D721Med (cell line): Measurements from ENCODE around the gene PPFIA4.
"Not testable (repeated sequence)": the region's sequence is repeated elsewhere in the genome, so short reads cannot be mapped to it uniquely, and the experiment has no call there.

Experiments used
- DNase-seq: peaks from one replicate; pipeline ENCODE4 v3.0.0; 2011; ENCODE audit warnings: low spot score; ENCODE audit not compliant: insufficient read length
- FAIRE-seq: peaks from 2 replicates; lab custom pipeline; 2011; peaks lifted over from hg19 to GRCh38; lab: Jason Lieb, UNC
- CTCF ChIP-seq: IDR thresholded peaks from 2 replicates; pipeline ENCODE4 v1.5.1; 2012; ENCODE audit warnings: mild to moderate bottlenecking, control low read depth; ENCODE audit not compliant: insufficient read depth; ENCODE audit errors: missing control alignments

The PPFIA4 gene

DNA sequence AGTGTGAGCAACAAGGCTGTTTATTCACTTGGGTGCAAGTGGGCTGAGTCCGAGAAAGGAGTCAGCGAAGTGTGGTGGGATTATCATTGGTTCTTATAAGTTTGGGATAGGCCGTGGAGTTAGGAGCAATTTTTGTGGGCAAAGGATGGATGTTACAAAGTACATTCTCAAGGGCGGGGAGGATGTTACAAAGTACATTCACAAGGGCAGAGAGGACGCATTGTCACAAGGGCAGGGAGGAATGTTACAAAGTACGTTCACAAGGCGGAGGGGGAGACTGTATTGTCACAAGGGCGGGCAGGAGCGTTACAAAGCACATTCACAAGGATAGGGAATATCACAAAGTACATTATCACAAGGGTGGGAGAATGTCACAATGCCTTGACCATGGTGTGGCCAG is 24.3 kb upstream of the PPFIA4 start:
- FAIRE-seq, result no peak
- TF ChIP-seq CTCF, result no peak
- no peak for DNase-seq

- DNase-seq (no peak), FAIRE-seq (no peak)
- no peak for TF ChIP-seq CTCF
Measured at GRCh38 chr1:203002951-203003350, 23.3 kb upstream of the PPFIA4 start.

DNA sequence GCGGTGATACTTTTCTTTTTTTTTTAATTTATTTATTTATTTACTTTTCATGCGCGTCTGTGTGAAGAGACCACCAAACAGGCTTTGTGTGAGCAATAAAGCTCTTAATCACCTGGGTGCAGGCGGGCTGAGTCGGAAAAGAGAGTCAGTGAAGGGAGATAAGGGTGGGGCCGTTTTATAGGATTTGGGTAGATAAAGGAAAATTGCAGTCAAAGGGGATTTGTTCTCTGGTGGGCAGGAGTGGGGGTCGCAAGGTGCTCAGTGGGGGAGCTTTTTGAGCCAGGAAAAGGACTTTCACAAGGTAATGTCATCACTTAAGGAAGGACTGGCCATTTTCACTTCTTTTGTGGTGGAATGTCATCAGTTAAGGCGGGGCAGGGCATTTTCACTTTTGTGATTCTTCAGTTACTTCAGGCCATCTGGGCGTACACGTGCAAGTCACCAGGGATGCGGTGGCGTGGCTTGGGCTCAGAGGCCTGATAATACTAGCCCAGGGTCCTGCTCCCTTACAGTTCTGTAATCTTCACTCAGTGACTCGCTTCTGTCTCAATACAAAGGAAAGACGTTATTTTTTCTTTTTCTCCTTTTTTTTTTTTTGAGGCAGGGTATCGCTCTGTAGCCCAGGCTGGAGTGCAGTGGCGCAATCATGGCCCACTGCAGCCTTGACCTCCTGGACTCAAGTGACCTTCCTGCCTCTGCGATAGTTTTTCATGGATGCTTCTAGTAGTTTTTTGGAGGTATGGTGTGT is 20.7 kb upstream of the PPFIA4 start:
- DNase-seq, FAIRE-seq: not testable (repeated sequence)

DNA sequence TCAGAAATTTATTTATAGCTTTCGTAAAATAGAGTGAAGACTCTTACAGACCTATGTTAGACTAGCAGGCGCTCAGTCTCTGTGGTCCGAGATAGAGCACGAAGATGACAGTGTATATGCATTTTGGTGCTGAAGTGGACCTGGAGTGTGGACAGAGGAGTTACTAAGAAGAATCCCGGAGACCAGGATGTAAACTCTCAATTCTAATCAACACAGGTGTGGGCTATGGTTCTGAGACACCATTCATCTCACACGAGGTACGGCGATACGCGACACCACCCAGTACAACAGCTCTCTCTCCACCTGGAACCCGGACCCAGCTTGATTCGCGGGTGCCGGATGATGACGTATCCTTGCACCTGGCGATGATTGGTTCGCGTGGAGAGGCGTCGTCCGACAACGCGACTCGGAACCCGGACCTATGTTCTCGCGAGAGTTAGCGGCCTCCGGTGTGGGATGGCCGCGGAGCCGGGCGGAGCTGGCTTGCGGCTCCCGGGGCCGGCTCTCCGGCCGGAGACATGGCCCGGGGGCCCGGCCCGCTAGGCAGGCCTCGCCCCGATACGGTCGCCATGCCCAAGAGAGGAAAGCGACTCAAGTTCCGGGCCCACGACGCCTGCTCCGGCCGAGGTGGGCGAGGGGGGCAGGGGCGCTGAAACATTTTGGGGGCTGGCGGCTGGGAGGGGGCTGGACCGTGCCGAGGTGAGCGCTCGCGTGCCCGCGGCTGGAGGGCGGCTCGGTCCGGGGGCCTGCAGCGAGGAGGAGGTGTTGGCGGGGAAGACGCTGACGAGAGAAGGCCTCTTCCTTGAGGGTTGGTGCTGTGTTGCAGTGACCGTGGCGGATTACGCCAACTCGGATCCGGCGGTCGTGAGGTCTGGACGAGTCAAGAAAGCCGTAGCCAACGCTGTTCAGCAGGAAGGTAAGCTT is 19.1 kb upstream of the PPFIA4 start, which contains the start of gene TMEM183A:
Gene TMEM183A (plus strand): TSS at position 427 of the 924 bp plus-strand sequence. CDS start 92 bp downstream, at position 519.
- no peak for TF ChIP-seq CTCF
- no peak for FAIRE-seq
- no peak for DNase-seq

GRCh38 chr1:203009185-203009584 is 17.1 kb upstream of the PPFIA4 start:
- DNase-seq (no peak), FAIRE-seq (no peak)
- TF ChIP-seq CTCF, result no peak

GRCh38 chr1:203011582-203011981 is 14.7 kb upstream of the PPFIA4 start:
- FAIRE-seq, result no peak
- DNase-seq, result no peak
- TF ChIP-seq CTCF, result no peak

DNA sequence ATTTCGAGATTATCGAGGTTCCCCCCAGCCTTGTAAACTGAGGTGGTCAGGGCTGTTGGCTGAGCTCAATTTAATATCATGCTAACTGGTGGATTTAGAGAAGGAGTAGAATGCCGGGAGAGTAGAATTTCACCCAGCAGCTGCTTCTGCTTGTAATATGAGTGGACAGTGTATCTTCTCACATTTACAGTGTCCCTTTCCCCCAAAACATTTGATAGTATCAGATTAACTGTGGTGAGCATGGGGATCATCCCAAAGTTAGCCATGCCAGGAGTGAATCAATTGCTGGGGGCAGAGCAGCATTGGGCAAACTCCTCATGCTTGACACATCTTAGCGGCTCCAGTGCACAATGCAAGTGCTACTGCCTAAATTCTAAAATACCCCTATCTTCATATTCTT is 9.2 kb upstream of the PPFIA4 start:
- DNase-seq, result no peak
- no peak for TF ChIP-seq CTCF
- FAIRE-seq, result no peak
